Measurements from ENCODE around the gene PMS1.
"Not testable (repeated sequence)": the region's sequence is repeated elsewhere in the genome, so short reads cannot be mapped to it uniquely, and the experiment has no call there.

PMS1 gene

GRCh38 chr2:189783927-189784867, at the start of gene PMS1, which contains the start of gene ORMDL1:
TSS of gene PMS1 (plus strand) at chr2:189784450. CDS start at chr2:189791810, 7,360 bp downstream.
TSS of gene ORMDL1 (minus strand) at chr2:189784339. CDS start at chr2:189782595, 1,744 bp downstream.
- DNase-seq = peak; percentile 90

DNA sequence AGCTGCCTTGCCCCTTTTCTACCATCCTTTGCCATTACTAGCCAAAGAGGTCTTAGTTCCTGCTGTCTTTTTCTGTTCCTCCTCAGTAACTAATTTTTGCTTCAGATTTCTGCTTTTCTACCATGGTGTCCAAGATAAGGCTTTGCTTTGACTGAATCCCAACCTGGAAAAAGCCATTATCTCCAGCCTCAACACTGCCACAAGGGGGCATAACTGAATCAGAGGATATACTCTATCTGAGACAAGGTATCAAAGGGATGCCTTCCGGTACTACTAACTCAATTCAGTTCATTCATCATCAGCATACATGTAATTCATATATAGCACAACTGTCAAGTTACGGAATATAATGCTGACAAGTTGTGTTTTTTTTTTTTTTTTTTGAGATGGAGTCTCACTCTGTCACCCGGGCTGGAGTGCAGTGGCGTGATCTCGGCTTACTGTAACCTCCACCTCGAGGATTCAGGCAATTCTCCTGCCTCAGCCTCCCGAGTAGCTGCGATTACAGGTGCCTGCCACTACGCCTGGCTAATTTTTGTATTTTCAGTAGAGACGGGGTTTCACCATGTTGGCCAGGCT, 33.1 kb upstream of the PMS1 start:
- DNase-seq = no peak

DNA sequence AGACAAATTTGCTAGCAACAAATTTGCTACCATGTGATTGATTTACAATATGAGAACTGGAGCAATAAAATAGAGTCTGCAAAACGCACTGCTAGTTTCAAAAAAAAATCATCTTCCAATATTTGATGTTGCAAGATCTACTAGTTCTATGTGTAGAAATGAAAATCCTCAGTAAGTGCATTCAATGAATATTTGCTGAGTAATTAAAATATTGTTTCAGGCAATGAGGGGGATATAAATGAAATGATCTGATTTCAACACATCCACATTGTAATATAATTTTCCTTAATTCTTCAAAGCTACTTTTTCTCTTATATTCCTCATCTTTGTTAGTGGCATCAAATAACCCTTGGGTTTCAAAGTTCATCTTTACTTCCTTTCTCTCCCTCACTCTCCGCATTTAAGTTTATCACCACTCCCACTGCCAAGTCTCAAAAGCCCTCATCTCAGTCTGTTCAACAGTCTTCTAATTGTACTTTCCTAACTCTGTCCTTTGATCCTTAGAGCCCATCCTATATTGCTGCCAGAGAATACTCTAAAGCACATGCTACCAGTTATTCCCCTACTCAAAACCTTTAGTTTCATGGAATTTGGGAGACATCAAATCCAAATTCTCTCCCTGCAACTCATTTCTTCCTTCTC, 27.8 kb upstream of the PMS1 start:
- DNase-seq = no peak

DNA sequence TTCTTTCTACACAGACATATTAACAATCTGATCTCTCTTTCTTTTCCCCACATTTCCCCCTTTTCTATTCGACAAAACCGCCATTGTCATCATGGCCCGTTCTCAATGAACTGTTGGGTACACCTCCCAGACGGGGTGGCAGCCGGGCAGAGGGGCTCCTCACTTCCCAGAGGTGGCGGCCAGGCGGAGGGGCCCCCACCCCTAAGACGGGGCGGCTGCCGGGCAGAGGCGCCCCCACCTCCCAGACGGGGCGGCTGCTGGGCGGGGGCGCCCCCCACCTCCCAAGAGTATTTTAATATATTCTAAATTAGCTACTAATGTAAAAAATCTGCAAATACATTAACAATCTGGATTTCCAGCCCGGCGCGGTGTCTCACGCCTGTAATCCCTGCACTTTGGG, 24.1 kb upstream of the PMS1 start:
- DNase-seq = not testable (repeated sequence)

- no peak for DNase-seq
Observed at GRCh38 chr2:189762229-189762550, 22.1 kb upstream of the PMS1 start.

GRCh38 chr2:189762551-189763298, 21.5 kb upstream of the PMS1 start, which contains the start of gene OSGEPL1:
TSS of gene OSGEPL1 (minus strand) at chr2:189762792. CDS start at chr2:189761640, 1,152 bp downstream.
- peak; percentile 90 for DNase-seq

- DNase-seq = peak; percentile 0
Observed at GRCh38 chr2:189763908-189764661, 20.2 kb upstream of the PMS1 start.

- DNase-seq = no peak
Observed at GRCh38 chr2:189770590-189771322, 13.5 kb upstream of the PMS1 start.

DNA sequence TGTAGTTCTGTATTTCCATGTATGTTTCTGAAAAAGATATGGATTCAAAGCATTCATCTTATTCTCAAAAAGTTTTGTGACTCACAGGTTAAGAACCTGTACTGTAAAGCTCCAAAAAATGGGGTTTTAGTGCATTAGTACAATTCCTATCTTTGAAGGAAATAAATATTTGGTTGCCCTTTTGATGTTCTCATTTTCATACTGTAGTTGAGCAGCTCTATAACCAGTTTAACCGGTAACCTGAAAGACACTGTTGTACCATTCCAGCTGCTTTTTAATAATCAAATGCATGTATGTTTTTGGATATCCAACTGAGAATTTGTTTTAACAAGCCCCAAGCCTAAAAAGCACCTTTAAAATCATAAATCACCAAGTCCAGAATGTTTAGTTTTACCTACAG, 12.0 kb upstream of the PMS1 start:
- DNase-seq = no peak

DNA sequence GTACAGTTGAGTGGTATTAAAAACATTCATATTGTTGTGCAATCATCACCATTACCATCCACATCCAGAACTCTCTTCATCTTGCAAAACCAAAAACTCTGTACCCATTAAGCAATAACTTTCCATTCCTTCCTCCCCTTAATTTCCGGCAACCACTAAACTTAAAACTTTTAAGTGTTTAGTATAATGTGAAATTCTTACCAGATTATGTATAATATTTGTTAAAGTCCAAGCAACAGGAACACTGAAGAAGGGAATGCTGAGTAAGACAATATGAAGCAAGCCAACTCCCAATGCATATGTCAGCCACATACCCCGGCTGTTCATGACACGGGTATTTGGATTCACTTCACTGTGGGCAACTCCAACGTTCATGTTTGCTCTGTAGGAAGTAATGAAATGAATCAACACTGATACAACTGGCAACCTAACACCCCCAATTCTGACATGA, 2.0 kb upstream of the PMS1 start:
- DNase-seq = no peak

DNA sequence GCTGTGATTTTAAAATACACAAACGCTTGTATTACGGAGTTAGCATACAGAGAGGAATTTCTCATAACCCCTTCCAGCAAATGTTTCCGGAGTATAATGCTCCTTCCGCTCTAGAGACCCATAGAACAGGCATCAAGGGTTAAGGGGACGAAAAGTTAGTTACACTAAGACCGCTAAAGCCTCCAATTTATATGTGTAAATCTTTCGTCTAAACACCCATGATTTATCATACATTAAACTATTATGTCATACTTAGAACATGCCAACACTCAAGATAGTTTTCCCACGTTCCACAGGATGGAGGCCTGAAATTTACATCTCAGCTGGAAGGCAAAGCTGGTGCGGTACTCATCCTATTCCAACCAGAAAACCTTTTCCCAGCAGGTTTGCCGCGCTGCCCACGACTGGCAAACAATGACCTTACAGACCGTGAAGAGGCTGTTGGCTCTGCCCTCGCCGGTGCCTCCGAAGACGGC, 761 bp upstream of the PMS1 start:
- DNase-seq = peak; percentile 15

DNA sequence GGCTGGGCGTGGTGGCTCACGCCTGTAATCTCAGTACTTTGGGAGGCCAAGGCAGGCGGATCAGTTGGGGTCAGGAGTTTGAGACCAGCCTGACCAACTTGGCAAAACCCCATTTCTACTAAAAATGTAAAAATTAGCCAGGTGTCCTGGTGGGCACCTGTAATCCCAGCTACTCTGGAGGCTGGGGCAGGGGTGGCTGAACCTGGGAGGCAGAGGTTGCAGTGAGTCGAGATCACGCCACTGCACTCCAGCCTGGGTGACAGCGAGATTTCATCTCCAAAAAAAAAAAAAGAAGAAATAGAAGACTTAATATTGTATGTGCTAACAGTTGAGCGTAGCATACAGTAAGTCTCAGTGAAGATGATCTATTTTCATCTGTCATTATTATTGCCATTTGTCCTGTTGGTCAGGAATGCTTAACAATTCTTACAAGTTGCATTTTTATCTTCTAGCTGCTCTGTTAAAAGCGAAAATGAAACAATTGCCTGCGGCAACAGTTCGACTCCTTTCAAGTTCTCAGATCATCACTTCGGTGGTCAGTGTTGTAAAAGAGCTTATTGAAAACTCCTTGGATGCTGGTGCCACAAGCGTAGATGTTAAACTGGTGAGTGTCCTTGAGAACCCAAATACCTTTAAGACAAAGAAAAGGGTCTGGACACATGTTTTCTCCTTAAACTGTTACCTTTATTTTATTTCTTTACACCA, 7.2 kb downstream of the PMS1 start:
- DNase-seq = no peak

DNA sequence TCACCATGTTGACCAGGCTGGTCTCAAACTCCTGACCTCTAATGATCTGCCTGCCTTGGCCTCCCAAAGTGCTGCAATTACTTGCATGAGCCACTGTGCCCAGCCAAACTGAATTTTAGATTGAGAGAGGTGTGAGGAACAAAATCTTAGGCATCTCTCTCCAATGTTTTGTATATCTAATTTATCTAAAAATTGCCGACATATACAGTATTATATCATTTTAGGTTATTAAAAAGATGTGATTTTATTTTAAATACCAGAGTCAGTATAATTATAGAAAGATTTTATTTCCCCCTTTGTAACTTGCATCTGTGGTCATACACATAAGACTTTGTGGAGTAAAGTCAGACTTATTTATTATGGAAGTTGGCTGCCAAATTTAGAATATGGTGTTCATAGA, 10.1 kb downstream of the PMS1 start:
- no peak for DNase-seq

- no peak for DNase-seq
Observed at GRCh38 chr2:189797902-189798301, 13.7 kb downstream of the PMS1 start.

DNA sequence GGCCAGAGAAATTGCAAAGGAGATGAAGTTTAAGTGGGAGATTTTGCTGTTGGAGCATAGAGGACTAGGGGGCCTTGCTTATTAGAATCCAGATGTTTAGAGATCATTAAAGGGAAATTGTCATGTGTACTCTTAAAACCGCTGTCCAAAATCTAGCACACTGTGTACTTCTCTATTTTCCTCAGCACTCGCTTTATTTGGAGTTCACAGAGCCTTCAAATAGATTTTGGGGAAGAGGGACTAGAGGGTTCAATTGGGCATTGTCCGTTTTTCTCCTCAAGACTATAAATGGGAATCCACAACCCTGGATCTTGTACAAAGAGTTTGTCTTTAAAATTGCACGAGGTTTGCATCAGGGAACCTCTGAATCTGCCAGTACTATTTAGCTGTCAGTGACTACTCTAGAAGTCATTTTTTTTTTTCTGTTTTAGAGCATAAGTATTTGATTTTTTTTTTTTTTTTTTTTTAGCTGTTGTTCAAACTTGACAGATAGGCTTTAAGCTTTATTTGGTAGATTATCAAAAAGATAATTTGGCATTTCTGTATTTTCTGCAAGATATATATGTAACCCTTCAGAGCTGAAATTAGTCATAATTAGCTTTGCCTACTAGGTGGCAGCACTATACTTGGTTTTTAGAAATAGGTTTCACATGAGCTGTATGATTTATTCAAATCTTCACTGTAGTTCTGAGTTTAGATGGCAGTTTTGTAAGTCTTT, 14.2 kb downstream of the PMS1 start:
- DNase-seq = peak; percentile 0

DNA sequence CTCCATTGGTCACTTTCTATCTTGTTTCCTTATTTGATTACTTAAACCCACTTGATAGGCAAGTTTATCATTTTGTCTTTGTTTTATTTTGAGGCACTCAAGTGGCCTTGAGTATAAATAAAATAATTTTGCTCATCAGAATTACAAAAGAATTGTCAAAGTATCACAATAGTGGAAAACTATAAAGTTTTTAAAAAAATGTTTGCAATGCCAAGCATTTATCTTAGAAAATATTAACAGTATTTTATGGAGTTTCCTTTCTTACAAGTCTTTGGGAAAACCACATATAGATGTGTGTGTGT, 14.7 kb downstream of the PMS1 start:
- DNase-seq = no peak

DNA sequence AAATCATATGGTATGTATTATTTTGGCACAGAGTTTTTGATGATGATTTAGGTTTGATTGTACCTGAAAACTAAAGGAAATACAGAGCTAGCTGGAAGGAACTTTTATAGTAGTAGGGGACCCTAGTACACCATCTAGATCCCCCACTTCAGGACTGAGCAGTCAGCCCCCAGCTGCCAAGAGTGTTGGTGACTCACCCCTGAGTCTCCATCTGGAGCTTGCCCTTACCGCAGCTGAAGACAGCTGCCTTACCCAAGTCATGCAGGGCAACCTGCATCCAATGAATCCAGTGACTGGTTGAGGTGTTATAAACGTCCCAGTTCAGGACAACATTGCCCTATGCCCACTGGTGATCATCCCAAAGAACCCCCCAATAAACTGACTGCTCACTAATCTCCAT, 15.3 kb downstream of the PMS1 start:
- DNase-seq = no peak

DNA sequence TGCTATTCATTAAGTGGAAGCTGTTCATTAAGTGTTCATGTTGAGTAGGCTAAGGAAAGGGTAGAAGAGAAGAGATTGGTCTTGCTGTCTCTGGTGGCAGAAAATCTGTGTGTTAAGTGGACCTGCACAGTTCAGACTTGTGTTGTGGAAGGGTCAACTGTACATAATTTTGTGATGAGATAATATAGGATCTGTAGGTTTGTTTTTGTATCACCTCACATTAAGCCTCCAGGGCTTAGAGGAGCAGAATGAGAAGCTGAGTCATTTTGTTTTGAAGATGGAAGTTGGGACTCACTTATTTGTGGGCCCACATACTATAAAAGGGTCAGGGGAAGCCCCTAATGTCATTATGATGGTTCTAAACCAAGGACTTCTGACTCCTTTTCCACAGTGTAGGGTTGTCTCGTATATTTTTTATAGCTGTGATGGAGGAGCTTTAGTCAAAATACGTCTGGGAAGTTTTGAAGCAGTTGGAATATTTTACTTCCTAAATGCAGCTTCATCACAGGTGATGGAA, 18.2 kb downstream of the PMS1 start:
- no peak for DNase-seq

DNA sequence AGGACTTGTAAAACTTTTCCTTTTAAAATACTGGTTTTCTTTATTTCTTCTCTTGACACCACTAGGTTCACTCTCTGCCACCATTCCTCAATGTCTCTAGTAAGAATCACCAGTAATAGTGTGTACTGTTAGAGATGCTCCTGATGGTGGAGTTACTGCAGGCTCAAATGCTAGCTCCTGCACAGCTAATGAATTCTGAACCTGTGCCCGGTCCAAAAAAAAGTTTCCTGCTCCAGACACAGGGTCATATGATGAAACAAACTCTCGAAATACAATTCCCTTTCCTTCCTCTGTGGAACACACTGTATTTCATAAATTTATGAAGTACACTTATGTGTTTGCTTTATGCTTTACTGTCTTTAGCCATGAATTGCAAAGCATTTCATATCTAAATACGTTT, 19.2 kb downstream of the PMS1 start:
- no peak for DNase-seq
